GM12878 (cell line): ENCODE measurements around the gene MLXIP. TPM values are rescaled to one million over a fixed set of nuclear protein-coding genes. Genes with fewer than 3 reads are reported as not detected.

Experiments
- ATAC-seq: fragments of 200-7000 bp; cut with Tn5 transposase; 3 replicates; pipeline ENCODE4 v1.9.1; 2020; ENCODE audit warnings: mild to moderate bottlenecking, moderate library complexity
- BruUV-seq: library from RNA; stranded (reverse); fragments of 400-500 nt; replicated peaks from 2 replicates; lab custom pipeline; 2021; lab: Mats Ljungman, UMichigan
- CTCF ChIA-PET: fragments of 300-600 bp; sonication (Branson Sonifier 250); formaldehyde crosslinking; extraction: SDS; loops from one replicate; lab custom pipeline; 2021; ENCODE audit warnings: inconsistent platforms; lab: Yijun Ruan, JAX
- POLR2A ChIA-PET: fragments of 350-600 bp; formaldehyde crosslinking; extraction: SDS; loops from one replicate; lab custom pipeline; 2021; ENCODE audit warnings: inconsistent platforms; lab: Charles Lee
- RAD21 ChIA-PET: fragments of 300-600 bp; sonication (Branson Sonifier 250); formaldehyde crosslinking; loops from one replicate; lab custom pipeline; 2023; ENCODE audit warnings: antibody characterized with exemption; ENCODE audit not compliant: unreplicated experiment; lab: Charles Lee
- SMC1A ChIA-PET: fragments of 300-600 bp; sonication (Branson Sonifier 250); formaldehyde crosslinking; loops from one replicate; lab custom pipeline; 2023; ENCODE audit not compliant: unreplicated experiment, uncharacterized antibody; lab: Charles Lee
- DNase-seq: peaks from one replicate; pipeline ENCODE4 v3.0.0-alpha.2; 2011; ENCODE audit warnings: low read depth, low spot score
- FAIRE-seq: peaks from 3 replicates; lab custom pipeline; 2011; peaks lifted over from hg19 to GRCh38; lab: Jason Lieb, UNC
- H2AFZ ChIP-seq: 2 replicates; pipeline ENCODE4 v1.6.0; 2011; ENCODE audit warnings: low read depth, low read length, control low read depth; ENCODE audit not compliant: control insufficient read depth
- H3K27ac ChIP-seq: 2 replicates; pipeline ENCODE4 v1.5.1; 2011; ENCODE audit warnings: control low read depth; ENCODE audit not compliant: control insufficient read depth, insufficient read depth
- H3K27me3 ChIP-seq, 2 experiments: replicated peaks in 1 of 2; 2 replicates each; pipeline versions ENCODE4 v1.6.0 to v1.6.1; 2011; ENCODE audit warnings: low read length in 1 of 2; ENCODE audit not compliant: control insufficient read depth in 2 of 2, insufficient read depth in 2 of 2
- H3K36me3 ChIP-seq, 2 experiments: 2 replicates each; pipeline ENCODE4 v1.5.1; 2011; ENCODE audit warnings: low read length in 1 of 2; ENCODE audit not compliant: control insufficient read depth in 2 of 2, insufficient read depth in 2 of 2
- H3K4me1 ChIP-seq: 2 replicates; pipeline ENCODE4 v1.6.1; 2011; ENCODE audit warnings: mild to moderate bottlenecking, low read length, moderate library complexity, mixed read lengths; ENCODE audit not compliant: control insufficient read depth, insufficient read depth
- H3K4me2 ChIP-seq: 2 replicates; pipeline ENCODE4 v1.6.0; 2011; ENCODE audit warnings: control low read depth; ENCODE audit not compliant: control insufficient read depth, insufficient read depth
- H3K4me3 ChIP-seq: fragments of 200-600 bp; sonication (generic); 2 replicates; pipeline ENCODE4 v1.5.1; 2016
- H3K79me2 ChIP-seq: 2 replicates; pipeline ENCODE4 v1.6.0; 2011; ENCODE audit warnings: low read length; ENCODE audit not compliant: control insufficient read depth, insufficient read depth
- H3K9ac ChIP-seq: 2 replicates; pipeline ENCODE4 v1.8.0; 2011; ENCODE audit warnings: low read length, control low read depth, mixed read lengths; ENCODE audit not compliant: control insufficient read depth, insufficient read depth
- H3K9me3 ChIP-seq: replicated peaks from 3 replicates; pipeline ENCODE4 v1.5.1; 2011; ENCODE audit warnings: mild to moderate bottlenecking, low read length; ENCODE audit not compliant: control insufficient read depth, insufficient read depth
- H4K20me1 ChIP-seq: 2 replicates; pipeline ENCODE4 v1.6.0; 2011; ENCODE audit not compliant: control insufficient read depth, insufficient read depth
- BCL3 ChIP-seq: IDR thresholded peaks from 2 replicates; pipeline ENCODE4 v1.6.1; 2011; ENCODE audit warnings: borderline replicate concordance, low read depth, mild to moderate bottlenecking, moderate library complexity, low read length; ENCODE audit not compliant: insufficient read depth, poor library complexity, severe bottlenecking
- CREB1 ChIP-seq: IDR thresholded peaks from 2 replicates; pipeline ENCODE4 v1.6.1; 2012; ENCODE audit warnings: low read depth, mild to moderate bottlenecking, inconsistent platforms
- FOXM1 ChIP-seq: IDR thresholded peaks from 2 replicates; pipeline ENCODE4 v1.6.1; 2012; ENCODE audit warnings: low read depth, mild to moderate bottlenecking, inconsistent platforms, low read length, moderate library complexity
- HDAC6 ChIP-seq: fragments of 200-600 bp; sonication (generic); IDR thresholded peaks from one replicate; pipeline ENCODE4 v1.8.0; 2017; ENCODE audit warnings: antibody characterized with exemption; ENCODE audit not compliant: unreplicated experiment
- SREBF2 ChIP-seq: IDR thresholded peaks from 2 replicates; pipeline ENCODE4 v1.6.1; 2012; ENCODE audit warnings: mild to moderate bottlenecking, low read length
- TCF3 ChIP-seq: IDR thresholded peaks from 2 replicates; pipeline ENCODE4 v1.6.1; 2012; ENCODE audit warnings: low read depth, mild to moderate bottlenecking, low read length, borderline replicate concordance; ENCODE audit not compliant: insufficient read depth
- ZBTB4 ChIP-seq: fragments of 450-650 bp; formaldehyde crosslinking; IDR thresholded peaks from 2 replicates; pipeline ENCODE4 v1.4.0; 2022; ENCODE audit warnings: mild to moderate bottlenecking, moderate library complexity
- WGBS: methylation state at CpG from one replicate; pipeline ENCODE4 v1.1.6; 2016; ENCODE audit warnings: low lambda C conversion rate; ENCODE audit not compliant: insufficient replicate concordance, insufficient coverage; ENCODE audit errors: missing lambda C conversion rate; 5-methylcytosine and 5-hydroxymethylcytosine counted together
- in situ Hi-C: fragments of 300-500 bp; cut with MboI; formaldehyde crosslinking; loops from 9 replicates; pipeline ENCODE4 v1.14.3; 2018; ENCODE audit warnings: mixed read lengths
- intact Hi-C: fragments of 100-400 bp; cut with micrococcal nuclease; formaldehyde crosslinking; loops from one replicate; pipeline ENCODE4 v1.14.2; 2022; ENCODE audit not compliant: unreplicated experiment
- polyA plus RNA-seq, 11 experiments: library from polyadenylated mRNA; depleted of rRNA in 4 of 11; unstranded in 6 of 11; stranded (reverse) in 5 of 11; fragments of >200 nt; fragmentation: Nextera tagmentation in 4 of 11; fragmentation: Illumina TruSeq in 1 of 11; extraction: Ambion mirVana in 4 of 11; extraction: Trizol in 1 of 11; gene quantifications; 1 replicate in 1 of 11; 2 replicates in 10 of 11; pipeline versions ENCODE4 v1.2.1 to v1.2.3, GENCODE V29; 2011 to 2016; ENCODE audit warnings: inconsistent platforms in 2 of 11, missing spikeins in 2 of 11, low read depth in 1 of 11
- total RNA-seq, 4 experiments: library from RNA; depleted of rRNA in 3 of 4; stranded (reverse); fragments of >200 nt in 3 of 4; fragmentation: Illumina TruSeq in 1 of 4; extraction: Trizol in 1 of 4; gene quantifications; 2 replicates each; pipeline versions ENCODE4 v1.2.1 to v1.2.3, GENCODE V29; 2013 to 2021
- TF ChIP-seq, protein P1 (sequence below): fragments of 150-350 bp; IDR thresholded peaks from 2 replicates; pipeline ENCODE4 v1.6.1; 2016; ENCODE audit warnings: low read depth, low read length
- TF ChIP-seq, protein P2 (sequence below): fragments of 450-650 bp; IDR thresholded peaks from 2 replicates; pipeline ENCODE4 v1.6.1; 2017; ENCODE audit warnings: borderline replicate concordance
- TF ChIP-seq, protein P3 (sequence below): IDR thresholded peaks from 2 replicates; pipeline ENCODE4 v1.6.1; 2011; ENCODE audit warnings: low read depth, low read length, improper control_type of control experiment, borderline replicate concordance

The MLXIP gene
- total and polyA plus RNA-seq, 10 of the 15 experiments (the other 5 are each of a cell fraction or from before 2014, with no cell fraction given): 1.1 to 23.7 (median 7.0) TPM

GRCh38 chr12:122057007-122057735, 21.4 kb upstream of the MLXIP start (continued):
- TF ChIP-seq BCL3: no peak
- TF ChIP-seq FOXM1: no peak
- TF ChIP-seq, protein P1, sequence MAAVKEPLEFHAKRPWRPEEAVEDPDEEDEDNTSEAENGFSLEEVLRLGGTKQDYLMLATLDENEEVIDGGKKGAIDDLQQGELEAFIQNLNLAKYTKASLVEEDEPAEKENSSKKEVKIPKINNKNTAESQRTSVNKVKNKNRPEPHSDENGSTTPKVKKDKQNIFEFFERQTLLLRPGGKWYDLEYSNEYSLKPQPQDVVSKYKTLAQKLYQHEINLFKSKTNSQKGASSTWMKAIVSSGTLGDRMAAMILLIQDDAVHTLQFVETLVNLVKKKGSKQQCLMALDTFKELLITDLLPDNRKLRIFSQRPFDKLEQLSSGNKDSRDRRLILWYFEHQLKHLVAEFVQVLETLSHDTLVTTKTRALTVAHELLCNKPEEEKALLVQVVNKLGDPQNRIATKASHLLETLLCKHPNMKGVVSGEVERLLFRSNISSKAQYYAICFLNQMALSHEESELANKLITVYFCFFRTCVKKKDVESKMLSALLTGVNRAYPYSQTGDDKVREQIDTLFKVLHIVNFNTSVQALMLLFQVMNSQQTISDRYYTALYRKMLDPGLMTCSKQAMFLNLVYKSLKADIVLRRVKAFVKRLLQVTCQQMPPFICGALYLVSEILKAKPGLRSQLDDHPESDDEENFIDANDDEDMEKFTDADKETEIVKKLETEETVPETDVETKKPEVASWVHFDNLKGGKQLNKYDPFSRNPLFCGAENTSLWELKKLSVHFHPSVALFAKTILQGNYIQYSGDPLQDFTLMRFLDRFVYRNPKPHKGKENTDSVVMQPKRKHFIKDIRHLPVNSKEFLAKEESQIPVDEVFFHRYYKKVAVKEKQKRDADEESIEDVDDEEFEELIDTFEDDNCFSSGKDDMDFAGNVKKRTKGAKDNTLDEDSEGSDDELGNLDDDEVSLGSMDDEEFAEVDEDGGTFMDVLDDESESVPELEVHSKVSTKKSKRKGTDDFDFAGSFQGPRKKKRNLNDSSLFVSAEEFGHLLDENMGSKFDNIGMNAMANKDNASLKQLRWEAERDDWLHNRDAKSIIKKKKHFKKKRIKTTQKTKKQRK: no peak

DNA sequence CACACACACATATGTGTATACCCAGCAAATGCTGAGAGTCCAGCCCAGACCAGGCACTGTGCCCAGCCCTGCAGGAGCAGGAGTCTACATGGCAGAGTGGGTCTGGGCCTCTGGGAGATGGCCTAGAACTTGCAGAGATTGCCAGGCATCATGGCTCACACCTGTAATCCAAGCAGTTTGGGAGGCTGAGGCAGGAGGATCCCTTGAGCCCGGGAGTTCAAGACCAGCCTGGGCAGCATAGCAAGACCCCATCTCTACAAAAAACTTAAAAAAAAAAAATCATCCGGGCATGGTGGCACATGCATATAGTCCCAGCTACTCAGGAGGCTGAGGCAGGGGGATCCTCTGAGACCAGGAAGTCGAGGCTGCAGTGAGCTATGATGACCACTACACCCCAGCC, 20.8 kb upstream of the MLXIP start:
- no peak for FAIRE-seq
- Histone ChIP-seq H3K79me2 (no peaks in the 10 kb centered on the region), H3K36me3 (peaks cover 0 to 2% of the 10 kb centered on the region in 2 experiments; a peak in 1 of 4 replicates), H3K9ac (no peak overlapping the region), H4K20me1 (no peaks in the 10 kb centered on the region), H3K4me2 (no peak overlapping the region), H2AFZ (no peak overlapping the region), H3K27ac (no peak overlapping the region), H3K27me3 (no peaks in the 10 kb centered on the region), H3K4me1 (no peaks in the 10 kb centered on the region), H3K9me3 (no peaks in the 10 kb centered on the region), H3K4me3 (no peak overlapping the region)
- in situ Hi-C loops (loop anchor here (5.0 kb wide), 2 partner anchors 65 to 135 kb away; no protein-coding TSS in a partner anchor), intact Hi-C loops (no loop called here)
- no peak for DNase-seq
- WGBS: 61% methylated on average over 3 of the region's 3 CpGs
- ChIA-PET SMC1A (interaction anchor here (1.6 kb wide), 1 partner anchor 66 kb away, joined by 3 read pairs; no protein-coding TSS in a partner anchor), RAD21 (no interaction called here), POLR2A (no interaction called here), CTCF (interaction anchor here (0.9 kb wide), 1 partner anchor 66 kb away, joined by 3 read pairs; no protein-coding TSS in a partner anchor)
- no peak for ATAC-seq
- BruUV-seq: no TSS peak
- TF ChIP-seq ZBTB4 (CRISPR knock-in tag): no peak
- TF ChIP-seq HDAC6: no peak
- TF ChIP-seq, protein P2, sequence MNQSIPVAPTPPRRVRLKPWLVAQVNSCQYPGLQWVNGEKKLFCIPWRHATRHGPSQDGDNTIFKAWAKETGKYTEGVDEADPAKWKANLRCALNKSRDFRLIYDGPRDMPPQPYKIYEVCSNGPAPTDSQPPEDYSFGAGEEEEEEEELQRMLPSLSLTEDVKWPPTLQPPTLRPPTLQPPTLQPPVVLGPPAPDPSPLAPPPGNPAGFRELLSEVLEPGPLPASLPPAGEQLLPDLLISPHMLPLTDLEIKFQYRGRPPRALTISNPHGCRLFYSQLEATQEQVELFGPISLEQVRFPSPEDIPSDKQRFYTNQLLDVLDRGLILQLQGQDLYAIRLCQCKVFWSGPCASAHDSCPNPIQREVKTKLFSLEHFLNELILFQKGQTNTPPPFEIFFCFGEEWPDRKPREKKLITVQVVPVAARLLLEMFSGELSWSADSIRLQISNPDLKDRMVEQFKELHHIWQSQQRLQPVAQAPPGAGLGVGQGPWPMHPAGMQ: no peak
- no peak for TF ChIP-seq TCF3
- TF ChIP-seq CREB1: no peak
- TF ChIP-seq, protein P3, sequence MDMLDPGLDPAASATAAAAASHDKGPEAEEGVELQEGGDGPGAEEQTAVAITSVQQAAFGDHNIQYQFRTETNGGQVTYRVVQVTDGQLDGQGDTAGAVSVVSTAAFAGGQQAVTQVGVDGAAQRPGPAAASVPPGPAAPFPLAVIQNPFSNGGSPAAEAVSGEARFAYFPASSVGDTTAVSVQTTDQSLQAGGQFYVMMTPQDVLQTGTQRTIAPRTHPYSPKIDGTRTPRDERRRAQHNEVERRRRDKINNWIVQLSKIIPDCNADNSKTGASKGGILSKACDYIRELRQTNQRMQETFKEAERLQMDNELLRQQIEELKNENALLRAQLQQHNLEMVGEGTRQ: no peak
- no peak for TF ChIP-seq SREBF2
